OCI-LY7 (cell line): ENCODE results near the gene THUMPD1.

ENCODE experiments used
- CTCF ChIP-seq: fragments of 200-600 bp; sonication (generic); conservative IDR thresholded peaks from 2 replicates; pipeline ENCODE4 v1.5.1; 2014; ENCODE audit warnings: mild to moderate bottlenecking, antibody characterized with exemption, low read length, moderate library complexity, mixed read lengths
- EZH2phosphoT487 ChIP-seq: fragments of 200-600 bp; sonication (generic); IDR thresholded peaks from 2 replicates; pipeline ENCODE4 v1.6.1; 2018; ENCODE audit warnings: low read depth, borderline replicate concordance, mild to moderate bottlenecking, mixed run types, antibody characterized with exemption, low read length, moderate library complexity, mixed read lengths

- TF ChIP-seq CTCF (no peak), EZH2phosphoT487 (no peak)
These were observed 13.6 kb upstream of the THUMPD1 start for GRCh38 chr16:20755238-20755637.
